ENCODE measurements around the gene CENPP.

DNA sequence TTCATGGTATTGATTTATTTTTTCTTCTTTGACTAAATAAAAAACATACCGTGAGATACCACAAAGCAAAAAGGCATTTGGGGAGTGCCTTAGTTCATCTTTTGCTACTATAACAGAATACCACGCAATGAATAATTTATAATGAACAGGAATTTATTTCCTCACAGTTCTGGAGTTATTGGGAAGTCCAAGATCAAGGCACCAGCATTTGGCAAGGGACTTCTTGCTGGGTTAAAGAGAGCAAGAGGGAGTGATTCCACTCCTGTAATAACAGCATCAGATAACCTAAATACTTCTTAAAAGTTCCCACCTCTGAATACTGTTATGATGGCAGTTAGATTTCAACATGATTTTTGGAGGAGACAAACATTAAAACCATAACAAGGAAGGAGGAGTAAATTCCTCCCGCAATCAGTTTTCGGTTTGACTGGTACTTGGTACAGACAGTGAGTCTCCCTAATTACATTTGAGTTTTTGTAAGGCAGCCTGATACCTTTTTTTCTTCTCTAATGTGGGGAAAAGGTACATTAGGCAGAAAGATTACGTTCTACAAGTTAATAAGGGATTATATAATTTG is 107.3 kb downstream of the CENPP start:
- TF ChIP-seq, protein P1, sequence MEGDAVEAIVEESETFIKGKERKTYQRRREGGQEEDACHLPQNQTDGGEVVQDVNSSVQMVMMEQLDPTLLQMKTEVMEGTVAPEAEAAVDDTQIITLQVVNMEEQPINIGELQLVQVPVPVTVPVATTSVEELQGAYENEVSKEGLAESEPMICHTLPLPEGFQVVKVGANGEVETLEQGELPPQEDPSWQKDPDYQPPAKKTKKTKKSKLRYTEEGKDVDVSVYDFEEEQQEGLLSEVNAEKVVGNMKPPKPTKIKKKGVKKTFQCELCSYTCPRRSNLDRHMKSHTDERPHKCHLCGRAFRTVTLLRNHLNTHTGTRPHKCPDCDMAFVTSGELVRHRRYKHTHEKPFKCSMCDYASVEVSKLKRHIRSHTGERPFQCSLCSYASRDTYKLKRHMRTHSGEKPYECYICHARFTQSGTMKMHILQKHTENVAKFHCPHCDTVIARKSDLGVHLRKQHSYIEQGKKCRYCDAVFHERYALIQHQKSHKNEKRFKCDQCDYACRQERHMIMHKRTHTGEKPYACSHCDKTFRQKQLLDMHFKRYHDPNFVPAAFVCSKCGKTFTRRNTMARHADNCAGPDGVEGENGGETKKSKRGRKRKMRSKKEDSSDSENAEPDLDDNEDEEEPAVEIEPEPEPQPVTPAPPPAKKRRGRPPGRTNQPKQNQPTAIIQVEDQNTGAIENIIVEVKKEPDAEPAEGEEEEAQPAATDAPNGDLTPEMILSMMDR (conservative IDR thresholded peaks at IDR 0.05 in 1 of 2, IDR thresholded peaks at IDR 0.05 in 1 of 2; ENCODE audit: extremely low read depth in 1 of 2, insufficient read depth in 1 of 2, low read depth in 1 of 2, low read length in 2 of 2), result no peak
- TF ChIP-seq EZH2 (IDR thresholded peaks at IDR 0.05; ENCODE audit: borderline replicate concordance, low read length), result no peak
